ENCODE measurements around the gene STPG1. TPM values are rescaled to one million over a fixed set of nuclear protein-coding genes. Genes with fewer than 3 reads are reported as not detected.

The STPG1 gene
- polyA plus RNA-seq, 1 donor (not counting 4 experiments of a cell fraction or from before 2014, with no cell fraction given), result 16.6 TPM

DNA sequence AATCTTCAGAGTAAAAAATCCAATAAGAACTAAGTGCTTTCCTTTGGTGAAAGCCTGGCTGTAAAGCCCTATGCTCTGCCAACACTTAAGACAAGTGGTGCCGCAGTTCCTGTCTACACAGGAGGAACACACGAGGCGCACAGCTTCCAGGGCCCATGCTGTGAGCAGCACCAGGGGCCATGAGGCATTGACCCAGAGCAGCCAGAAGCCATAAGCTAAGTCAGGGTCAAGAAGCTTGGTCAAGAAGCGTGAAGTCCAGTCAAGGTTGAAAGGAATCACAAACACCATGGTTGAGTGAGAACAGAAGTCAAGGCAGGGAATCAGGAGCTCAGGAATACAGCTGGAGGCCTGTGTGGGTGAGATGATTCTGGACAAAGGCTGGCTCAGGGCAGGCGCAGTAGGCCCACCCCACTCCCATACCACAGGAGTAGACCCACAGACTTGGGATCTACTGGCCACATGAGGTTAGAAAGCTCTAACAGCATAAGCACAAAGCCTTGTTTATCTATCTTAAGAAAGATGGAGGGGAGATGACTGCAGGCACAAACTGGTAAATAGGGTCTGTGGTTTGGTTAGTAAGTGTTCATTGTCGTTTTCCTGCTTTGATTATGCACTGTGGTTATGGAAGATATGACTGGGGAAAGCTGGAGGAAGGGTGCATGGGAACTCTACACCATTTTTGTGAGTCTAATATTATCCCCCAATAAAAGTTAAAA is 46.1 kb upstream of the STPG1 start:
- peaks cover 29 to 30% of the 10 kb centered on the region in 2 experiments for H3K36me3 ChIP-seq (ENCODE audit: control insufficient read depth in 2 of 2, extremely low read depth in 1 of 2, insufficient read depth in 2 of 2, low read length in 2 of 2)
- FAIRE-seq, result no peak

GRCh38 chr1:24457866-24458265 is 44.3 kb upstream of the STPG1 start:
- Histone ChIP-seq H3K36me3 (ENCODE audit: control insufficient read depth in 2 of 2, extremely low read depth in 1 of 2, insufficient read depth in 2 of 2, low read length in 2 of 2) (peaks cover 27 to 36% of the 10 kb centered on the region in 2 experiments), H3K4me2 (ENCODE audit: control insufficient read depth, extremely low read depth, insufficient read depth, low read depth, low read length) (no peak overlapping the region), H3K27ac (ENCODE audit: control insufficient read depth, insufficient read depth, low read length) (no peak overlapping the region), H3K9ac (ENCODE audit: control insufficient read depth, extremely low read depth, insufficient read depth, low read length) (no peak overlapping the region), H3K9me3 (ENCODE audit: control insufficient read depth, low read depth, low read length) (no peaks in the 10 kb centered on the region), H4K20me1 (ENCODE audit: control insufficient read depth, extremely low read depth, insufficient read depth, low read length) (no peaks in the 10 kb centered on the region), H3K9me1 (ENCODE audit: control insufficient read depth, extremely low read depth, insufficient read depth, low read length) (no peaks in the 10 kb centered on the region), H3K4me3 (ENCODE audit: control insufficient read depth in 2 of 3, extremely low read depth in 1 of 3, insufficient read depth in 2 of 3, low read depth in 1 of 3, low read length in 3 of 3) (no peak overlapping the region), H3K4me1 (ENCODE audit: control insufficient read depth, extremely low read depth, insufficient read depth, low read length) (no peaks in the 10 kb centered on the region), H3K27me3 (ENCODE audit: control insufficient read depth, extremely low read depth, insufficient read depth, low read length) (no peaks in the 10 kb centered on the region), H3K79me2 (ENCODE audit: control insufficient read depth, insufficient read depth, low read length) (no peaks in the 10 kb centered on the region), H2AFZ (ENCODE audit: control insufficient read depth, low read length) (no peak overlapping the region)
- no peak for TF ChIP-seq EZH2 (IDR thresholded peaks at IDR 0.05; ENCODE audit: low read length)
- TF ChIP-seq, protein P1, sequence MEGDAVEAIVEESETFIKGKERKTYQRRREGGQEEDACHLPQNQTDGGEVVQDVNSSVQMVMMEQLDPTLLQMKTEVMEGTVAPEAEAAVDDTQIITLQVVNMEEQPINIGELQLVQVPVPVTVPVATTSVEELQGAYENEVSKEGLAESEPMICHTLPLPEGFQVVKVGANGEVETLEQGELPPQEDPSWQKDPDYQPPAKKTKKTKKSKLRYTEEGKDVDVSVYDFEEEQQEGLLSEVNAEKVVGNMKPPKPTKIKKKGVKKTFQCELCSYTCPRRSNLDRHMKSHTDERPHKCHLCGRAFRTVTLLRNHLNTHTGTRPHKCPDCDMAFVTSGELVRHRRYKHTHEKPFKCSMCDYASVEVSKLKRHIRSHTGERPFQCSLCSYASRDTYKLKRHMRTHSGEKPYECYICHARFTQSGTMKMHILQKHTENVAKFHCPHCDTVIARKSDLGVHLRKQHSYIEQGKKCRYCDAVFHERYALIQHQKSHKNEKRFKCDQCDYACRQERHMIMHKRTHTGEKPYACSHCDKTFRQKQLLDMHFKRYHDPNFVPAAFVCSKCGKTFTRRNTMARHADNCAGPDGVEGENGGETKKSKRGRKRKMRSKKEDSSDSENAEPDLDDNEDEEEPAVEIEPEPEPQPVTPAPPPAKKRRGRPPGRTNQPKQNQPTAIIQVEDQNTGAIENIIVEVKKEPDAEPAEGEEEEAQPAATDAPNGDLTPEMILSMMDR (optimal IDR thresholded peaks at IDR 0.05 in 1 of 3, IDR thresholded peaks at IDR 0.05 in 1 of 3, conservative IDR thresholded peaks at IDR 0.05 in 1 of 3; ENCODE audit: extremely low read depth in 1 of 3, insufficient read depth in 2 of 3, low read length in 3 of 3), result no peak
- no peak for DNase-seq (ENCODE audit: low read depth, low spot score)
- no peak for FAIRE-seq
- dilution Hi-C loops (cut with MboI; ENCODE audit: extremely low pct_ligation_motif_present, low sequenced_read_pairs), result no loop called here

More for the DNA sequence above, 46.1 kb upstream of the STPG1 start:
- no peaks in the 10 kb centered on the region for H4K20me1 ChIP-seq (ENCODE audit: control insufficient read depth, extremely low read depth, insufficient read depth, low read length)
- H3K4me2 ChIP-seq (ENCODE audit: control insufficient read depth, extremely low read depth, insufficient read depth, low read depth, low read length), result no peak overlapping the region
- H3K27me3 ChIP-seq (ENCODE audit: control insufficient read depth, extremely low read depth, insufficient read depth, low read length), result no peaks in the 10 kb centered on the region
- H2AFZ ChIP-seq (ENCODE audit: control insufficient read depth, low read length), result no peak overlapping the region
- H3K27ac ChIP-seq (ENCODE audit: control insufficient read depth, insufficient read depth, low read length), result no peak overlapping the region
- H3K4me3 ChIP-seq (ENCODE audit: control insufficient read depth in 2 of 3, extremely low read depth in 1 of 3, insufficient read depth in 2 of 3, low read depth in 1 of 3, low read length in 3 of 3), result no peak overlapping the region
- no peak for TF ChIP-seq EZH2 (IDR thresholded peaks at IDR 0.05; ENCODE audit: low read length)
- TF ChIP-seq, protein P1 (optimal IDR thresholded peaks at IDR 0.05 in 1 of 3, IDR thresholded peaks at IDR 0.05 in 1 of 3, conservative IDR thresholded peaks at IDR 0.05 in 1 of 3; ENCODE audit: extremely low read depth in 1 of 3, insufficient read depth in 2 of 3, low read length in 3 of 3), result no peak
- no peaks in the 10 kb centered on the region for H3K9me3 ChIP-seq (ENCODE audit: control insufficient read depth, low read depth, low read length)
- DNase-seq (ENCODE audit: low read depth, low spot score), result no peak
- no peaks in the 10 kb centered on the region for H3K4me1 ChIP-seq (ENCODE audit: control insufficient read depth, extremely low read depth, insufficient read depth, low read length)
- dilution Hi-C loops (cut with MboI; ENCODE audit: extremely low pct_ligation_motif_present, low sequenced_read_pairs), result no loop called here
- H3K9me1 ChIP-seq (ENCODE audit: control insufficient read depth, extremely low read depth, insufficient read depth, low read length), result no peaks in the 10 kb centered on the region
- H3K9ac ChIP-seq (ENCODE audit: control insufficient read depth, extremely low read depth, insufficient read depth, low read length), result no peak overlapping the region
- H3K79me2 ChIP-seq (ENCODE audit: control insufficient read depth, insufficient read depth, low read length), result no peaks in the 10 kb centered on the region
